Activated T-cell treated with anti-CD3 and anti-CD28 coated beads, Interleukin-2, amount 50 U/mL, for 72 hours (primary cell): ENCODE measurements around the gene MLST8. TPM values are rescaled to one million over a fixed set of nuclear protein-coding genes. Genes with fewer than 3 reads are reported as not detected.
"Not testable (repeated sequence)": the region's sequence is repeated elsewhere in the genome, so short reads cannot be mapped to it uniquely, and the experiment has no call there.

Experiments
- ATAC-seq, 2 donors: fragments of 150-1000 bp; cut with Tn5 transposase; replicated peaks in 1 of 2; 2 replicates each; pipeline ENCODE4 v1.10.0; 2021; ENCODE audit warnings: moderate library complexity in 2 of 2, mild to moderate bottlenecking in 1 of 2
- DNase-seq, 2 donors: peaks; one replicate each; pipeline ENCODE4 v3.0.0; 2021 to 2022; ENCODE audit warnings: mixed read lengths in 1 of 2
- H3K27ac Mint-ChIP-seq: one replicate; pipeline ENCODE4 v1.8.0; 2022; ENCODE audit warnings: mild to moderate bottlenecking, moderate library complexity, mixed read lengths
- H3K27me3 Mint-ChIP-seq: one replicate; pipeline ENCODE4 v1.8.0; 2022; ENCODE audit warnings: low read depth, mixed read lengths
- H3K36me3 Mint-ChIP-seq, 2 donors: one replicate each; pipeline ENCODE4 v1.8.0; 2022; ENCODE audit warnings: mixed read lengths in 2 of 2, mild to moderate bottlenecking in 1 of 2; ENCODE audit not compliant: insufficient read depth in 2 of 2
- H3K4me1 Mint-ChIP-seq: one replicate; pipeline ENCODE4 v1.8.0; 2022; ENCODE audit warnings: low read depth, mixed read lengths
- H3K4me3 Mint-ChIP-seq, 2 donors: one replicate each; pipeline ENCODE4 v1.8.0; 2022; ENCODE audit warnings: mild to moderate bottlenecking in 2 of 2, mixed read lengths in 2 of 2, moderate library complexity in 2 of 2
- H3K9me3 Mint-ChIP-seq, 2 donors: one replicate each; pipeline ENCODE4 v1.8.0; 2022; ENCODE audit warnings: mixed read lengths in 2 of 2
- total RNA-seq, 2 donors: library from RNA; stranded (reverse); gene quantifications; one replicate each; pipeline ENCODE4 v1.2.3, GENCODE V29; 2022

The MLST8 gene
- total RNA-seq, 2 donors from 2014 or later: 54.9 to 65.6 TPM

DNA sequence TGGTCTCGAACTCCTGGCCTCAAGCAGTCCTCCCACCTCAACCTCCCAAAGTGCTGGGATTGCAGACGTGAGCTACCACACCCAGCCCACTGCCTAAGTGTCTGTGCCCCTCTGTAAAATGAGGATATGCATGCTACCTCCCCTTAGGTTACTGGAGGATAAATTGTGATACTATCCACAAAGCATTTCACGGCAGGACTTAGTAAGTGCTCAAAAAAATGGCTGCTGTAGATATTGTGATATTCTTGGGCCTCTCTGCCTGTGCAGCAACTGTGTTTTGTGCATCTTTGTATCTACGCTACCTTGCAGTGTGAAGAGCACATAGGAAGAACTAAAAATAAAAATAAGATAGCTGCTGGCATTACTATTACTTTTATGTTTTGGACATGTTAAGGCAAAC, 7.0 kb upstream of the MLST8 start:
- H3K27me3 Mint-ChIP-seq: peaks cover 26% of the 10 kb centered on the region
- H3K4me3 Mint-ChIP-seq: peak overlapping the region; percentile 5 to 80

DNA sequence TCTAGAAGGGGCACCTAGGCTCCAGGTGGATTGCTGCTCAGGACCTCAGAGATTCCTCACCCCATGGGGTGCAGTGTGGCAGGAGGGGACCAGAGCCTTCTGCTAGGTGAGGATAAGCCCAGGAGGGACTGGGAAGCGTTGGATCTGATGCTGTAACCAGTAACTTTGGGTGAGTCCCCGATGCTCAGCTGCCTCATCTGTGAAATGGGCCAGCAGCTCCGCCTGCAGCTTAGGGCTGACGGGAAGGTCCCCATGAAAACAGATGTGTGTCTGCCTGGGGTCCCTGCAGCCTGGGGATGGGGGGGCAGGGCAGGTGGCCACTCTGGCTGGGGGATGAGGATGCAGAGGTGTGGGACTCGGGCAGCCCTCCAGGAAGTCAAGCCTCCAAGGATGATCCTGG, 6.2 kb upstream of the MLST8 start:
- ATAC-seq: no peak
- no peak for DNase-seq
- Mint-ChIP-seq H3K4me3 (no peak overlapping the region), H3K27me3 (peaks cover 26% of the 10 kb centered on the region), H3K36me3 (no peaks in the 10 kb centered on the region), H3K4me1 (peaks cover 6% of the 10 kb centered on the region), H3K27ac (no peak overlapping the region), H3K9me3 (no peaks in the 10 kb centered on the region)

More for the DNA sequence above, 7.0 kb upstream of the MLST8 start:
- no peak for ATAC-seq
- no peak for DNase-seq
- no peak overlapping the region for H3K27ac Mint-ChIP-seq
- no peaks in the 10 kb centered on the region for H3K9me3 Mint-ChIP-seq
- no peaks in the 10 kb centered on the region for H3K36me3 Mint-ChIP-seq
- peaks cover 6% of the 10 kb centered on the region for H3K4me1 Mint-ChIP-seq

DNA sequence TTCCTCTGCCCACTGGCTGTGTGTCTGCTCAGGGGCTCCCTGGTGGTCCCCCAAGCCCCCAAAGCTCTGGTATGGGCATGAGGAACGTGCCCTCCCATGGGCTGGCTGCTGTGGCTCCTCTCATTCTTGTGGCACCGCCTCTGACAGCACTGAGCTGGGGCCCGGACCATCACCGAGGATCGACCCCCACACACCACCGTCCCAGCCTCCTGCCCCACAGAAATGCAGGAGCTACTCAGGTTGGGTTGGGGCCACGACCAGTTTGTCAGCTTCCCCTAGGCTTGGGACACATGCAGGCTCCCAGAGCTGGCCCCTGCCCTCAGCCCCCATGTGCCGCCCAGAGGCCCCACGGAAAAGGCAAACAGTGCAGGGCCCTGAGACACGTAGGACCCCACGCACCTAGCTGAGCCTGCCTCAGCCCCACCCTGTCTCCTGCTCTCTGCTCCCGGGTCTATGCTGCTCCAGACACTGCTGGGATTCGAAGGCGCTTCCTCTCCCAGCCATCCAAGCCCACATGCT, 5.6 kb upstream of the MLST8 start:
- Mint-ChIP-seq H3K4me3 (no peak overlapping the region), H3K27me3 (peaks cover 23% of the 10 kb centered on the region), H3K36me3 (no peaks in the 10 kb centered on the region), H3K4me1 (peaks cover 12% of the 10 kb centered on the region), H3K9me3 (no peaks in the 10 kb centered on the region), H3K27ac (no peak overlapping the region)
- ATAC-seq (no peak), DNase-seq (no peak)

DNA sequence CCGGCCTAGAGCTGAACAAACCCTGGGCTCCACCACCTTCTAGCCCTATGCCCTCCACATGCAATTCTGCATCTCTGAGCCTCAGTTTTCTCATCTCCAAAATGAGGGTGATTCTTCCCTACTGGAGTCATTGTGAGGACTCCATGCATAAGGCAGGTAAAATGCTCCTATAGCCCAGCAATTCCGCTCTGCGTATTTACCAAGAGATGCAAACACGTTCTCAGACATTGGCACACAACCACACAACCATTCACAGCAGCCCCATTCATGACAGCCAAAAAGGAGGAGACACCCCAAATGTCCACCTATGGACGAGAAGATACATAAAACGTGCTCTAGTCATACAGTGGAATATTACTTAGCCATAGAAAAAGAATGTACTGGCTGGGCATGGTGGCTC, 4.9 kb upstream of the MLST8 start:
- DNase-seq (no peak), ATAC-seq (no peak)
- Mint-ChIP-seq H3K4me3 (no peak overlapping the region), H3K9me3 (no peaks in the 10 kb centered on the region), H3K27me3 (peaks cover 16% of the 10 kb centered on the region), H3K36me3 (no peaks in the 10 kb centered on the region), H3K4me1 (peaks cover 8% of the 10 kb centered on the region), H3K27ac (no peak overlapping the region)

DNA sequence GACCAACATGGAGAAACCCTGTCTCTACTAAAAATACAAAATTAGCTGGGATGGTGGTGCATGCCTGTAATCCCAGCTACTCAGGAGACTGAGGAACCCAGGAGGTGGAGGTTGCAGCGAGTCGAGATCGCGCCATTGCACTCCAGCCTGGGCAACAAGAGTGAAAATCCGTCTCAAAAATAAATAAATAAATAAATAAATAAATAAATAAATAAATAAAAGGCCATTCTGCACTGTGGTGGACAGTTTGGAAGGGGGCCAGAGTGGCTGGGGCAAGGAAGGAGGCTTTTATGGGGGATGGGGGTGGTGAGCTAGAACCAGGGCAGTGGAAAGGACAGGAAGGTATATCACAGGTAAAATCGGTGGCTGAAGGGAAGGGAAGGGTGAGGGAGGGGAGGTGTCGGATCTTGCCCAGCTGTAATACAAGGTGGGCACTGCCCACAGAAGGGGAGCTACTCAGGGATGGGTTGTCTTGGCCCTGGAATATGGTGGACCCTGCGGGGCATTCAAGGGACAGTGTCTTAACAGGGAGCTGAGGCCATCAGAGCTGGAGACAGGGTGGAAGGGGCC, 2.0 kb upstream of the MLST8 start:
- Mint-ChIP-seq H3K4me3 (peak overlapping the region; percentile 53 to 89), H3K27ac (peak overlapping the region; percentile 62), H3K4me1 (peaks cover 23% of the 10 kb centered on the region)
- not testable (repeated sequence) for ATAC-seq, H3K9me3 Mint-ChIP-seq, H3K27me3 Mint-ChIP-seq, DNase-seq, H3K36me3 Mint-ChIP-seq

DNA sequence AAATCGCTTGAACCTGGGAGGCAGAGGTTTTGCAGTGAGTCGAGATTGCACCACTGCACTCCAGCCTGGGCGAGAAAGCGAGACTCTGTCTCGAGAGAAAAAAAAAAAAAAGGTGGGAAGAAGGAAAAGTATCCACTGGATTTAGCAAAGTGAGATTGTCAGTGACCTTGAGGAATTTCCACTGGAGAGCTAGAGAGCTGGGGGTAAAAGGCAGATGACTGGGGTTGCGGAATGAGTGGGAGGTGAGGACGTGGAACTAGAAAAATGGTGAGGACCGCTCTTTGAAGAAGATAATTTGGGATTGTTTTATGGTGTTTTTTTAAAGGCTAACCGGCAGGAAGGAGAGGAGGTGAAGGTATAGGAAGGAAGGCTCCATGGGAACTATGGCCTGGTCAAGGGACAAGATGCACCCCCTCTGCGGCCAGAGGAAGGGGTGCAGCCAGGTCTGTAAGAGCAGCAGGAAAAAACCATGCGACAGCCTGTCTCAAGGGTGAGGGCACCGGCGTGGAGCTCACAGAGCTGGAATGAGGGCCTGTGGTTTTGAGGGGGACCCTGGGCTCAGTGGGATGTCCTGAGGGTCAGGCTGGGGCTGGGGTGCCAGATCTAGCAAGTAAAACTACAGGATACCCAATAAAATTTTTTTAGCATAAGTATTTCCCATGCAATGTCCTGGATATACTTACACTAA, 694 bp upstream of the MLST8 start:
- peaks cover 23% of the 10 kb centered on the region for H3K4me1 Mint-ChIP-seq
- H3K9me3 Mint-ChIP-seq: no peaks in the 10 kb centered on the region
- H3K27me3 Mint-ChIP-seq: no peaks in the 10 kb centered on the region
- H3K36me3 Mint-ChIP-seq: peaks cover 2 to 6% of the 10 kb centered on the region in 2 donors
- peak overlapping the region; percentile 74 to 89 for H3K4me3 Mint-ChIP-seq
- DNase-seq: no peak
- ATAC-seq: peak; percentile 3 to 5
- peak overlapping the region; percentile 72 for H3K27ac Mint-ChIP-seq

DNA sequence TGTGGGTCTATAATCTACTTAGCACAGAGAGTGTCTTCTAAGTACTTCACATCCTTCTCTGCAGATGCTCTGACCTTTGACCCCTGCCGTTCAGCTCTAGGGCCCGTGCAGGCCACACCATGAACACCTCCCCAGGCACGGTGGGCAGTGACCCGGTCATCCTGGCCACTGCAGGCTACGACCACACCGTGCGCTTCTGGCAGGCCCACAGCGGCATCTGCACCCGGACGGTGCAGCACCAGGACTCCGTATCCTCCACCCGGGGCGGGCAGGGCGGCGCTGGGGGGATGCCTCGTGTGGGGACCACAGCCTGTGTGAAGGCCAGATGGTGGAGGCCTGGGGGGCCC, 686 bp downstream of the MLST8 start:
- Mint-ChIP-seq H3K27me3 (no peaks in the 10 kb centered on the region), H3K27ac (peak overlapping the region; percentile 68), H3K4me1 (peaks cover 23% of the 10 kb centered on the region), H3K36me3 (peaks cover 2 to 6% of the 10 kb centered on the region in 2 donors), H3K9me3 (no peaks in the 10 kb centered on the region), H3K4me3 (peak overlapping the region; percentile 84 to 89)
- DNase-seq (no peak), ATAC-seq (no peak)

DNA sequence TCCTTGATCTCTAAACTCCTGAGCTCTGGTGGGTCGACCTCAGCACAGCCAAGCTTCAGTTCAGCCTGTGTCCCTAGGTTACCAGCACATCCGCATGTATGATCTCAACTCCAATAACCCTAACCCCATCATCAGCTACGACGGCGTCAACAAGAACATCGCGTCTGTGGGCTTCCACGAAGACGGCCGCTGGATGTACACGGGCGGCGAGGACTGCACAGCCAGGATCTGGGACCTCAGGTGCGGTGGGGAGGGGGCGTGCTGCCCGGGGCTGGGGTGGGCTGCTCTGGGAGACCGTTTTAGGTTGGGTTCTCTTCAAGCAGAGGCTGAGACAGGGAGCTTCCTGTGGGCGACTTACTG, 1.1 kb downstream of the MLST8 start:
- H3K27me3 Mint-ChIP-seq: no peaks in the 10 kb centered on the region

DNA sequence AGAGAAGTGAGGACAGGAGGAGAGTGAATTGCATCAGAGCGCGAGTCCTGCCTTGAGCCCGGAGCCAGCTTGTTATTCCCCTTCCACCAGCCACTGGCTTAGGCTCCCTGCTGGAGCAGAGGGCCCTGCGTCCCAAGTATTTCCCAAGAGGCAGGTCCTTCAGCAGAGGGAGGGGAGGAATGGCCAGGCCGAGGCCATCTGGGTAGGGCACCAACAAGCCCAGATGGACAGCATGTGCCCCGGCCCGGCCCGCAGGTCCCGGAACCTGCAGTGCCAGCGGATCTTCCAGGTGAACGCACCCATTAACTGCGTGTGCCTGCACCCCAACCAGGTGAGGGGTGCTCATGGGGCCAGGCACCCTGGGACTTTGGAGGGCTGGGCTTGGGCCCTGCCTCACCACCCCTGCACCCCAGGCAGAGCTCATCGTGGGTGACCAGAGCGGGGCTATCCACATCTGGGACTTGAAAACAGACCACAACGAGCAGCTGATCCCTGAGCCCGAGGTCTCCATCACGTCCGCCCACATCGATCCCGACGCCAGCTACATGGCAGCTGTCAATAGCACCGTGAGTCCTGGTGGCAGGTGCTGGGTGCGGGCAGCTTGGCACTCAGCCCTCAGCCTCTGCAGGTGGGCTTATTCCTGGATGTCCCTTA, 1.7 kb downstream of the MLST8 start:
- DNase-seq: no peak
- peaks cover 2 to 7% of the 10 kb centered on the region in 2 donors for H3K36me3 Mint-ChIP-seq
- no peak for ATAC-seq
- peaks cover 27% of the 10 kb centered on the region for H3K4me1 Mint-ChIP-seq
- H3K27ac Mint-ChIP-seq: peak overlapping the region; percentile 68
- H3K27me3 Mint-ChIP-seq: no peaks in the 10 kb centered on the region
- peak overlapping the region; percentile 84 to 89 for H3K4me3 Mint-ChIP-seq
- no peaks in the 10 kb centered on the region for H3K9me3 Mint-ChIP-seq

More for the DNA sequence above, 1.1 kb downstream of the MLST8 start:
- DNase-seq: no peak
- peaks cover 23% of the 10 kb centered on the region for H3K4me1 Mint-ChIP-seq
- peak overlapping the region; percentile 68 for H3K27ac Mint-ChIP-seq
- H3K9me3 Mint-ChIP-seq: no peaks in the 10 kb centered on the region
- peaks cover 2 to 6% of the 10 kb centered on the region in 2 donors for H3K36me3 Mint-ChIP-seq
- no peak for ATAC-seq
- H3K4me3 Mint-ChIP-seq: peak overlapping the region; percentile 84 to 89

DNA sequence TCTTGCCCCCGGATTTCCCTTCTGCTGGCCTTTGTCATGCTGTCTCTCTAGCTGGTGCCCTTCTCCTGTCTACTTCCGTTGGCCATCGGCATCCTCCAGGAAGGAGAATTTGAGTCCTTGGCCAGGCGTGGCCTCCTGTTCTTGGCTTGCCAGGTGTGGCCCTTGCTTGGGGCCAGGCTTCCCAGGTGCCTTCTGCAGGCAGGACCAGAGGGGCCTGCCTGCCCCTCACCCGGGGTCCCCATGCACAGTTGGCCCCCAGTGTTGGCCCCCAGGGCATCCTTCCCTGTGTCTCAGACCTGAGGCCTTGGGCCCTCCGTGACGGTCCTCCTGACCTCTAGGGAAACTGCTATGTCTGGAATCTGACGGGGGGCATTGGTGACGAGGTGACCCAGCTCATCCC, 2.6 kb downstream of the MLST8 start:
- Mint-ChIP-seq H3K36me3 (peaks cover 2 to 7% of the 10 kb centered on the region in 2 donors), H3K27ac (no peak overlapping the region), H3K9me3 (no peaks in the 10 kb centered on the region), H3K4me3 (peak overlapping the region; percentile 57 to 89), H3K27me3 (no peaks in the 10 kb centered on the region), H3K4me1 (peaks cover 37% of the 10 kb centered on the region)
- no peak for ATAC-seq
- DNase-seq: no peak

DNA sequence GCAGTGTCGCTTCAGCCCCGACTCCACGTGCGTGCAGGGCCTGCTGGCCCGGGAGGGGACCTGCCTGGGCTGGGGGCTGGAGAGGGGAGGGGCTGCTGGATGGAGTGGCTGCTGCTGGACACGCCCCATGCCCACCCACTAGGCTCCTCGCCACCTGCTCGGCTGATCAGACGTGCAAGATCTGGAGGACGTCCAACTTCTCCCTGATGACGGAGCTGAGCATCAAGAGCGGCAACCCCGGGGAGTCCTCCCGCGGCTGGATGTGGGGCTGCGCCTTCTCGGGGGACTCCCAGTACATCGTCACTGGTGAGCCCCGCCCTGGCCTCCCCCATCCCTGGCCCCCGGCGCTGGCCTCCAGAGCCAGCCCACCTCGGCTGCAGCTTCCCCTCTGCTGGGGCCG, 3.1 kb downstream of the MLST8 start:
- ATAC-seq (no peak), DNase-seq (no peak)
- Mint-ChIP-seq H3K4me3 (peak overlapping the region in 1 of 2 donors; percentile 89), H3K36me3 (peaks cover 2 to 7% of the 10 kb centered on the region in 2 donors), H3K27me3 (no peaks in the 10 kb centered on the region), H3K9me3 (no peaks in the 10 kb centered on the region), H3K27ac (no peak overlapping the region), H3K4me1 (peaks cover 41% of the 10 kb centered on the region)

DNA sequence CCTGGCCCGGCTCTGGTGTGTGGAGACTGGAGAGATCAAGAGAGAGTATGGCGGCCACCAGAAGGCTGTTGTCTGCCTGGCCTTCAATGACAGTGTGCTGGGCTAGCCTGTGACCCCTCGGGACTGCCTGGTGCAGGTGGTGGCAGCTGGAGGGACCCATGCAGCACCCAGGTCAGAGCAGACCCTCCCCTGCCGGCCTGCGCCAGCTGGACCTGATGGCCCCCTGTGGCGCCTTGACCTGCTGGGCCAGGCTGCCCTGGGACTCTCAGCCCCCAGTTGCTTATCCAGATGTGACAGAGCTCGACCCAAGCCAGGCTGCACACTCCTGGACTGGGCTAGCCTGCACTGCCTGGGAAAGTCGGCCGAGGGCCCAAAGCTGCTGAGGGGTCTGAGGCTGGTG, 3.5 kb downstream of the MLST8 start:
- Mint-ChIP-seq H3K9me3 (no peaks in the 10 kb centered on the region), H3K4me3 (no peak overlapping the region), H3K4me1 (peaks cover 46% of the 10 kb centered on the region), H3K27me3 (no peaks in the 10 kb centered on the region), H3K27ac (no peak overlapping the region), H3K36me3 (peaks cover 2 to 7% of the 10 kb centered on the region in 2 donors)
- ATAC-seq (no peak), DNase-seq (no peak)

DNA sequence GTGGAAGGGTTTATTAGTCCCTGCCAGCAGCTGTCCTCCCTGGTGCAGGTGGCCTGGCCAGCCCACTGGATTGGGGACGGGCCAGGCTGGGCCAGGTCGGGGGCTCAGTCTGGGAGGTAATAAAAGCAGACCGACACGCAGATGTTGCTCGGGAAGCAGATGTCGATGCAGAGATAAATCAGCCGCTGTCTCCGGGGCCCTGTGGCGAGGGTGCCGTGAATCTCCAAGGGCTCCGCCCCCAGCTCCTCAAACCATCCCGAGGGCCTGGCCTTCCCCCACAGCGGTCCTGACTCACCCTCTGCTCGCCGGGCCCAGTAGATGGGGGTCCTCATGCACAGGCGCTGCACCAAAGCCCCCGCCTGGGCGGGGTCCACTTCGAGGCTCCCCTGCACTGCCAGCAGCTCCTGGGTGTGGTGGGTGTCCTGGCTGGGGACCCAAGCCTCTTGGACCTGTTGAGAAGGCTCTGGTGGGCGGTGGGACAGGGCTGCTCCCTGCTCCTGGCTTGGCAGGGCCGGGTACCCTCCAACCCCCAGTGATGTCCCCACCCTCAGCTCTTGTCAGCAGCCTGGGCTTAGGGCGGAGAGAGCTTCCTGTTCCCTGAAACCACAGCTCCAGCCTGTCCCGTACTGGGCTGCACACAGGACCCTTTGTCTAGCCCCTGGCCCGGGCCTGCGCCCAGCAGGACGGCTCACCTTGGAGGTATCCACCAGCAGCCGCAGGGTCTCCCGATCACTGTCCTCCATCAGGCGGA, 4.2 kb downstream of the MLST8 start:
- peaks cover 42% of the 10 kb centered on the region for H3K4me1 Mint-ChIP-seq
- H3K4me3 Mint-ChIP-seq: no peak overlapping the region
- ATAC-seq: no peak
- no peaks in the 10 kb centered on the region for H3K9me3 Mint-ChIP-seq
- H3K36me3 Mint-ChIP-seq: peaks cover 2 to 7% of the 10 kb centered on the region in 2 donors
- DNase-seq: no peak
- no peak overlapping the region for H3K27ac Mint-ChIP-seq
- no peaks in the 10 kb centered on the region for H3K27me3 Mint-ChIP-seq
